HEK293 (cell line): Measurements from ENCODE around the gene GATC.

Experiments used
- CTCF ChIA-PET: fragments of 350-600 bp; formaldehyde crosslinking; extraction: SDS; loops from one replicate; lab custom pipeline; 2021; ENCODE audit warnings: antibody characterized with exemption; lab: Yijun Ruan, JAX
- POLR2A ChIA-PET: fragments of 300-600 bp; formaldehyde crosslinking; extraction: SDS; loops from one replicate; lab custom pipeline; 2020; ENCODE audit warnings: antibody characterized with exemption, inconsistent platforms; lab: Yijun Ruan, JAX
- H3K27ac ChIP-seq: fragments of 200-500 bp; sonication (Bioruptor generic); 2 replicates; pipeline ENCODE4 v1.5.1; 2014; ENCODE audit warnings: low read depth, low read length, control low read depth, inconsistent platforms; ENCODE audit errors: extremely low read depth
- H3K36me3 ChIP-seq, 2 experiments: fragments of 200-500 bp in 1 of 2; sonication (Bioruptor generic) in 1 of 2; 1 replicate in 1 of 2; 2 replicates in 1 of 2; pipeline ENCODE4 v1.5.1; 2014 to 2017; ENCODE audit warnings: inconsistent platforms in 2 of 2, low read length in 2 of 2; ENCODE audit not compliant: control insufficient read depth in 2 of 2, insufficient read depth in 1 of 2
- H3K4me1 ChIP-seq: fragments of 200-500 bp; sonication (Bioruptor generic); 2 replicates; pipeline ENCODE4 v1.5.1; 2014; ENCODE audit warnings: mild to moderate bottlenecking, low read length, inconsistent platforms; ENCODE audit not compliant: control insufficient read depth, insufficient read depth
- H3K4me3 ChIP-seq: 2 replicates; pipeline ENCODE4 v1.5.1; 2011; ENCODE audit warnings: low read depth, mild to moderate bottlenecking, control low read depth, low read length, moderate library complexity
- H3K9me3 ChIP-seq: fragments of 200-500 bp; sonication (Bioruptor generic); 2 replicates; pipeline ENCODE4 v1.5.1; 2014; ENCODE audit warnings: low read depth, low read length, inconsistent platforms; ENCODE audit not compliant: control insufficient read depth, insufficient read depth
- HOXD13 ChIP-seq: sonication (generic); formaldehyde crosslinking; IDR thresholded peaks from 2 replicates; pipeline ENCODE4 v1.8.0; 2022; ENCODE audit warnings: missing genetic modification reagents, borderline replicate concordance
- MZF1 ChIP-seq: fragments of 450-650 bp; formaldehyde crosslinking; IDR thresholded peaks from 2 replicates; pipeline ENCODE4 v1.5.1; 2017; ENCODE audit warnings: missing biosample characterization, missing genetic modification characterization, borderline replicate concordance
- OSR2 ChIP-seq: fragments of 450-650 bp; formaldehyde crosslinking; IDR thresholded peaks from 2 replicates; pipeline ENCODE4 v1.5.1; 2016; ENCODE audit warnings: missing biosample characterization, missing genetic modification characterization
- SCRT2 ChIP-seq: fragments of 450-650 bp; formaldehyde crosslinking; IDR thresholded peaks from 2 replicates; pipeline ENCODE4 v1.5.1; 2016; ENCODE audit warnings: missing biosample characterization, missing genetic modification characterization
- YY1 ChIP-seq: fragments of 450-650 bp; formaldehyde crosslinking; IDR thresholded peaks from 2 replicates; pipeline ENCODE4 v1.5.1; 2018; ENCODE audit warnings: missing biosample characterization, missing genetic modification characterization
- ZEB2 ChIP-seq: fragments of 450-650 bp; formaldehyde crosslinking; IDR thresholded peaks from 2 replicates; pipeline ENCODE4 v1.5.1; 2016; ENCODE audit warnings: missing biosample characterization, missing genetic modification characterization
- ZNF174 ChIP-seq: fragments of 450-650 bp; formaldehyde crosslinking; IDR thresholded peaks from 2 replicates; pipeline ENCODE4 v1.5.0; 2017; ENCODE audit warnings: missing biosample characterization, mild to moderate bottlenecking, missing genetic modification characterization
- ZNF184 ChIP-seq: fragments of 450-650 bp; IDR thresholded peaks from 2 replicates; pipeline ENCODE4 v1.5.1; 2018; ENCODE audit warnings: missing biosample characterization, mild to moderate bottlenecking, missing genetic modification characterization
- ZNF23 ChIP-seq: fragments of 450-650 bp; formaldehyde crosslinking; IDR thresholded peaks from 2 replicates; pipeline ENCODE4 v1.5.1; 2016; ENCODE audit warnings: missing biosample characterization, missing genetic modification characterization, borderline replicate concordance
- ZNF239 ChIP-seq: fragments of 450-650 bp; formaldehyde crosslinking; IDR thresholded peaks from 2 replicates; pipeline ENCODE4 v1.5.1; 2016; ENCODE audit warnings: missing biosample characterization, missing genetic modification characterization
- ZNF266 ChIP-seq: fragments of 450-650 bp; formaldehyde crosslinking; IDR thresholded peaks from 2 replicates; pipeline ENCODE4 v1.5.1; 2016; ENCODE audit warnings: missing biosample characterization, missing genetic modification characterization, low read depth
- ZNF335 ChIP-seq: fragments of 450-650 bp; formaldehyde crosslinking; conservative IDR thresholded peaks from 2 replicates; pipeline ENCODE4 v1.5.1; 2016; ENCODE audit warnings: missing biosample characterization, missing genetic modification characterization
- ZNF366 ChIP-seq: fragments of 450-650 bp; formaldehyde crosslinking; conservative IDR thresholded peaks from 2 replicates; pipeline ENCODE4 v1.5.1; 2016; ENCODE audit warnings: missing biosample characterization, missing genetic modification characterization
- ZNF394 ChIP-seq: fragments of 450-650 bp; formaldehyde crosslinking; IDR thresholded peaks from 2 replicates; pipeline ENCODE4 v1.5.1; 2016; ENCODE audit warnings: missing biosample characterization, missing genetic modification characterization, mild to moderate bottlenecking, moderate library complexity, borderline replicate concordance
- ZNF510 ChIP-seq: fragments of 450-650 bp; formaldehyde crosslinking; IDR thresholded peaks from 2 replicates; pipeline ENCODE4 v1.5.1; 2018; ENCODE audit warnings: mild to moderate bottlenecking, missing genetic modification characterization, missing biosample characterization; ENCODE audit not compliant: insufficient replicate concordance
- ZNF654 ChIP-seq: fragments of 450-650 bp; formaldehyde crosslinking; IDR thresholded peaks from 2 replicates; pipeline ENCODE4 v1.5.1; 2016; ENCODE audit warnings: low read depth, missing biosample characterization, missing genetic modification characterization
- ZNF776 ChIP-seq: fragments of 450-650 bp; formaldehyde crosslinking; IDR thresholded peaks from 2 replicates; pipeline ENCODE4 v1.5.0; 2017; ENCODE audit warnings: missing biosample characterization, missing genetic modification characterization, borderline replicate concordance
- ZSCAN16 ChIP-seq: fragments of 450-650 bp; formaldehyde crosslinking; IDR thresholded peaks from 2 replicates; pipeline ENCODE4 v1.5.1; 2016; ENCODE audit warnings: missing biosample characterization, missing genetic modification characterization
- ZSCAN30 ChIP-seq: fragments of 450-650 bp; IDR thresholded peaks from 2 replicates; pipeline ENCODE4 v1.5.1; 2018; ENCODE audit warnings: missing biosample characterization, mild to moderate bottlenecking, missing genetic modification characterization, moderate library complexity
- TF ChIP-seq, protein P1 (sequence below): fragments of 450-650 bp; formaldehyde crosslinking; IDR thresholded peaks from 2 replicates; pipeline ENCODE4 v1.5.1; 2016; ENCODE audit warnings: missing biosample characterization, missing genetic modification characterization
- TF ChIP-seq, protein P2 (sequence below): fragments of 450-650 bp; formaldehyde crosslinking; IDR thresholded peaks from 2 replicates; pipeline ENCODE4 v1.5.1; 2016; ENCODE audit warnings: missing biosample characterization, missing genetic modification characterization, borderline replicate concordance

The GATC gene

DNA sequence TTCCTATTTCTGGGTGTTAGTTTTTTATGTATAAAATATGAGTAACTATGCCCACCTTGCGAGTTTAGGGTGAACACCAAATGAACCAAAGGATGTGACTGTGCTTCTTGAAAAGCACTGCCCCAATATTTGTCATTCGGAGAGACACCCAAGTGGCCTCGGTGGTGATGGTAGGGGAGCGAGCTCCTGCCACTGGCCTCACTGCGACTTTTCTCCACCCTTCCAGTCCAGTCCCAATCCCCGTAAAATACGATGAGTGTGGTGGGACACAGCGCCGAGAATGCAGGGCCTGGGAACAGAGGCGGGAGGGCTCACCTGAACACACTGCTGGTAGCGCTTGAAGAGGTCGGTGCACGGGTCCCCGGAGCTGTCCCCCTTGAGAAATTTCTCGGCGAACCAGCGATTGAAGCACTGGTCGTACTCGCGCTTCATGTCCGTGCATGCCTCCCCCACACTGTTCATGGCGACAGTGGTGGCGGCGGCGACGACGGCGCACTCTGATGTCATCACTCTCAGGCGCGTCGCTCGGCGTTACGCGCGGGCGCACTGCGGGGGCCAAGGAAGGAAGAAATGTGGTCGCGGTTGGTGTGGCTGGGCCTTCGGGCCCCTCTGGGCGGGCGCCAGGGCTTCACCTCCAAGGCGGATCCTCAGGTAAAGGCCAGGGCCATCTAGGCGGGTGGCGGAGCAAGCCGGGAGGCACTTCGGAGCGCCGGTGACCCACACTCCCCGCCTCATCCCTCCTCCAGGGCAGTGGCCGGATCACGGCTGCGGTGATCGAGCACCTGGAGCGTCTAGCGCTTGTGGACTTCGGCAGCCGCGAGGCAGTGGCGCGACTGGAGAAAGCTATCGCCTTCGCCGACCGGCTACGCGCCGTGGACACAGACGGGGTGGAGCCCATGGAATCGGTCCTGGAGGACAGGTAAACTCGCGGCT is at the start of gene GATC, which contains the start of gene TRIAP1 (continued):
- TF ChIP-seq ZNF23 (tag by site-specific recombination) (no peak), ZNF335 (peak; percentile 84), ZNF366 (peak; percentile 73), ZNF184 (tag by site-specific recombination) (no peak)
- TF ChIP-seq, protein P1, sequence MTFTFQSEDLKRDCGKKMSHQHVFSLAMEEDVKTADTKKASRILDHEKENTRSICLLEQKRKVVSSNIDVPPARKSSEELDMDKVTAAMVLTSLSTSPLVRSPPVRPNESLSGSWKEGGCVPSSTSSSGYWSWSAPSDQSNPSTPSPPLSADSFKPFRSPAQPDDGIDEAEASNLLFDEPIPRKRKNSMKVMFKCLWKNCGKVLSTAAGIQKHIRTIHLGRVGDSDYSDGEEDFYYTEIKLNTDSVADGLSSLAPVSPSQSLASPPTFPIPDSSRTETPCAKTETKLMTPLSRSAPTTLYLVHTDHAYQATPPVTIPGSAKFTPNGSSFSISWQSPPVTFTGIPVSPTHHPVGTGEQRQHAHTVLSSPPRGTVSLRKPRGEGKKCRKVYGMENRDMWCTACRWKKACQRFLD (tag by site-specific recombination) = no peak

DNA sequence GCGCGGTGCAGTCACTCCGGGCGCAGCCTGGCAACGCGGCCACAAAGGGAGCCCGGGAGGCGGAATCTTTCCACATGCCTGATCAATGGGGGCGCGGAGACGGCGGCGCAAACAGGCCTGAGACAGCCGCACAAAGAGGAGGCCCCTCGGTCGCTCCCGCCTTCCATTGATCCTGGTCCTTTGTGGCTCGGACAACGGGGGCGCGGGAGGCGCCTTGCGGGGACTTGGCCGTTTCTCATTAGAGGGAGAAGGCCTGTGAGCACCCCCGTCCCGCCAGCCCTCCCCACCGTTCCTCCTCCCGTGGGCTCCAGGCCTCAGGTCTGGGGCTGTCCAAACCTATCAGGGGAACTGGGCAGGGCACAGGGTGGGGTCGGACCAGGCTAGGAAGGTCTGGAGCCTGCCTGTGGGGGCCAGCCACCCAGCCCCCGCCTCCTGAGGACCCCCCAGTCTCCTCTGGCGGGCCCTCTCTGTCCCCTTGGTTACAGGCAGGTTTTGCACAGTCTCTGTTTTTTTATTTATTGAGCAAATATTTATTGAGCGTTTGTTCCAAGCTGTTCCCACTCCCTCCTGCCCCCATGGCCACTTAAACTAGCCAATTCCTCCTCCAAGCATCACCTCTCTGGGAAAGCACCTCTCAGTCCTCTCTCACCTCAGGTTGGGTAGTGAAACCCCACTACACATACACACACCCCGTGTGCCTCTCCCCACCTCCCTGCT is 48.3 kb upstream of the GATC start:
- no peak overlapping the region for H3K4me3 ChIP-seq
- ChIA-PET CTCF (no interaction called here), POLR2A (no interaction called here)
- H3K4me1 ChIP-seq = peaks cover 3% of the 10 kb centered on the region; the same call in 1 of the 2 replicates
- no peaks in the 10 kb centered on the region for H3K36me3 ChIP-seq
- H3K9me3 ChIP-seq = no peaks in the 10 kb centered on the region
- no peak overlapping the region for H3K27ac ChIP-seq
- TF ChIP-seq ZNF510 (tag by site-specific recombination) (no peak), ZNF266 (tag by site-specific recombination) (no peak), YY1 (tag by site-specific recombination) (no peak), ZNF239 (no peak), MZF1 (tag by site-specific recombination) (no peak), ZNF184 (tag by site-specific recombination) (no peak), ZNF174 (no peak), ZNF394 (no peak), ZSCAN16 (no peak), ZNF776 (no peak), HOXD13 (CRISPR knock-in tag) (no peak), ZEB2 (tag by site-specific recombination) (no peak), ZNF654 (tag by site-specific recombination) (no peak), ZSCAN30 (tag by site-specific recombination) (no peak), OSR2 (tag by site-specific recombination) (no peak), SCRT2 (no peak)
- TF ChIP-seq, protein P2, sequence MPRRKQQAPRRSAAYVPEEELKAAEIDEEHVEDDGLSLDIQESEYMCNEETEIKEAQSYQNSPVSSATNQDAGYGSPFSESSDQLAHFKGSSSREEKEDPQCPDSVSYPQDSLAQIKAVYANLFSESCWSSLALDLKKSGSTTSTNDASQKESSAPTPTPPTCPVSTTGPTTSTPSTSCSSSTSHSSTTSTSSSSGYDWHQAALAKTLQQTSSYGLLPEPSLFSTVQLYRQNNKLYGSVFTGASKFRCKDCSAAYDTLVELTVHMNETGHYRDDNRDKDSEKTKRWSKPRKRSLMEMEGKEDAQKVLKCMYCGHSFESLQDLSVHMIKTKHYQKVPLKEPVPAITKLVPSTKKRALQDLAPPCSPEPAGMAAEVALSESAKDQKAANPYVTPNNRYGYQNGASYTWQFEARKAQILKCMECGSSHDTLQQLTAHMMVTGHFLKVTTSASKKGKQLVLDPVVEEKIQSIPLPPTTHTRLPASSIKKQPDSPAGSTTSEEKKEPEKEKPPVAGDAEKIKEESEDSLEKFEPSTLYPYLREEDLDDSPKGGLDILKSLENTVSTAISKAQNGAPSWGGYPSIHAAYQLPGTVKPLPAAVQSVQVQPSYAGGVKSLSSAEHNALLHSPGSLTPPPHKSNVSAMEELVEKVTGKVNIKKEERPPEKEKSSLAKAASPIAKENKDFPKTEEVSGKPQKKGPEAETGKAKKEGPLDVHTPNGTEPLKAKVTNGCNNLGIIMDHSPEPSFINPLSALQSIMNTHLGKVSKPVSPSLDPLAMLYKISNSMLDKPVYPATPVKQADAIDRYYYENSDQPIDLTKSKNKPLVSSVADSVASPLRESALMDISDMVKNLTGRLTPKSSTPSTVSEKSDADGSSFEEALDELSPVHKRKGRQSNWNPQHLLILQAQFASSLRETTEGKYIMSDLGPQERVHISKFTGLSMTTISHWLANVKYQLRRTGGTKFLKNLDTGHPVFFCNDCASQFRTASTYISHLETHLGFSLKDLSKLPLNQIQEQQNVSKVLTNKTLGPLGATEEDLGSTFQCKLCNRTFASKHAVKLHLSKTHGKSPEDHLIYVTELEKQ (tag by site-specific recombination) = no peak
